ENCODE measurements around the gene C2CD3. TPM values are rescaled to one million over a fixed set of nuclear protein-coding genes. Genes with fewer than 3 reads are reported as not detected.

The C2CD3 gene
- total RNA-seq, 1 experiment from 2014 or later = 37.9 TPM

- Histone ChIP-seq H3K27ac (ENCODE audit: low read length) (no peak overlapping the region), H3K9me2 (replicated peaks; ENCODE audit: insufficient read depth, low read length) (no peaks in the 10 kb centered on the region), H3K4me3 (ENCODE audit: low read length) (no peak overlapping the region), H3K4me1 (ENCODE audit: low read length) (peaks cover 86% of the 10 kb centered on the region), H3K79me2 (ENCODE audit: low read length) (no peaks in the 10 kb centered on the region), H3K9me3 (ENCODE audit: low read length) (no peaks in the 10 kb centered on the region), H4K20me1 (ENCODE audit: insufficient read depth, low read depth, low read length) (peaks cover 62% of the 10 kb centered on the region), H2AFZ (ENCODE audit: low read length) (no peak overlapping the region), H3K4me2 (ENCODE audit: low read depth, low read length, poor library complexity, severe bottlenecking) (no peak overlapping the region), H3K36me3 (ENCODE audit: insufficient read depth, low read length) (peaks cover 54% of the 10 kb centered on the region), H3K27me3 (ENCODE audit: low read length) (no peaks in the 10 kb centered on the region), H3K9ac (ENCODE audit: low read length) (no peak overlapping the region)
- no peak for DNase-seq
These were observed 195.4 kb downstream of the C2CD3 start for GRCh38 chr11:73975479-73975757.

- H3K79me2 ChIP-seq (ENCODE audit: low read length) = no peaks in the 10 kb centered on the region
- H3K9ac ChIP-seq (ENCODE audit: low read length) = no peak overlapping the region
- H3K9me3 ChIP-seq (ENCODE audit: low read length) = no peaks in the 10 kb centered on the region
- H3K4me2 ChIP-seq (ENCODE audit: low read depth, low read length, poor library complexity, severe bottlenecking) = no peak overlapping the region
- DNase-seq = no peak
- H3K36me3 ChIP-seq (ENCODE audit: insufficient read depth, low read length) = peaks cover 53% of the 10 kb centered on the region
- H3K9me2 ChIP-seq (replicated peaks; ENCODE audit: insufficient read depth, low read length) = no peaks in the 10 kb centered on the region
- no peaks in the 10 kb centered on the region for H3K27me3 ChIP-seq (ENCODE audit: low read length)
- H3K27ac ChIP-seq (ENCODE audit: low read length) = no peak overlapping the region
- H2AFZ ChIP-seq (ENCODE audit: low read length) = no peak overlapping the region
- H3K4me1 ChIP-seq (ENCODE audit: low read length) = peaks cover 84% of the 10 kb centered on the region
- peaks cover 62% of the 10 kb centered on the region for H4K20me1 ChIP-seq (ENCODE audit: insufficient read depth, low read depth, low read length)
- H3K4me3 ChIP-seq (ENCODE audit: low read length) = no peak overlapping the region
These were observed 196.0 kb downstream of the C2CD3 start for GRCh38 chr11:73974604-73975478.

GRCh38 chr11:73972620-73973449 lies 198.0 kb downstream of the C2CD3 start:
- DNase-seq = peak; percentile 62
- H3K4me2 ChIP-seq (ENCODE audit: low read depth, low read length, poor library complexity, severe bottlenecking) = no peak overlapping the region
- peak overlapping the region; percentile 65 for H3K27ac ChIP-seq (ENCODE audit: low read length)

DNA sequence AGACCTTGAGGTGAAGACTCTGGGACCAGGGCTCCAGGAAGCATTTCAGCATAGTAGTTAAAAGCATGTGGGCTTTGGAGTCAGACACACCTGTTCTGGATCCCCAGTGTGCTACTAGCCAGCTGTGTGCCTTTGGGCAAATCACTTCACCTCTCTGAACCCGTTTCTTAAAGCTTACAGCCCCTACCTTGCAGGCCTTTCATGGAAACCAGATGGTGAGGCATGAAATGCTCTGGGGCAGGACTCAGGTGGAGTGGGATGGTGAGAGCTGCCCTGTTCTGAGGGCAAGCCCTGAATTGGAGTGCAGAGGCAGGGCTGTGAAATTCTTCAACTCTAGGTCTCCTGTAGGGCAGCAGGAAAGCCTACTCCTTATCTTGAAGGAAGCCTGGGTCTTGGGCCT lies 198.6 kb downstream of the C2CD3 start:
- Histone ChIP-seq H3K9me2 (replicated peaks; ENCODE audit: insufficient read depth, low read length) (no peaks in the 10 kb centered on the region), H3K27me3 (ENCODE audit: low read length) (no peaks in the 10 kb centered on the region), H3K27ac (ENCODE audit: low read length) (peak overlapping the region; percentile 65), H3K79me2 (ENCODE audit: low read length) (no peaks in the 10 kb centered on the region), H3K9me3 (ENCODE audit: low read length) (no peaks in the 10 kb centered on the region), H4K20me1 (ENCODE audit: insufficient read depth, low read depth, low read length) (peaks cover 37% of the 10 kb centered on the region), H2AFZ (ENCODE audit: low read length) (no peak overlapping the region), H3K4me1 (ENCODE audit: low read length) (peaks cover 58% of the 10 kb centered on the region), H3K9ac (ENCODE audit: low read length) (no peak overlapping the region), H3K4me3 (ENCODE audit: low read length) (no peak overlapping the region), H3K36me3 (ENCODE audit: insufficient read depth, low read length) (peaks cover 27% of the 10 kb centered on the region), H3K4me2 (ENCODE audit: low read depth, low read length, poor library complexity, severe bottlenecking) (no peak overlapping the region)
- peak; percentile 65 for DNase-seq

More at GRCh38 chr11:73972620-73973449, 198.0 kb downstream of the C2CD3 start:
- no peaks in the 10 kb centered on the region for H3K9me2 ChIP-seq (replicated peaks; ENCODE audit: insufficient read depth, low read length)
- H2AFZ ChIP-seq (ENCODE audit: low read length) = no peak overlapping the region
- H3K9me3 ChIP-seq (ENCODE audit: low read length) = no peaks in the 10 kb centered on the region
- H4K20me1 ChIP-seq (ENCODE audit: insufficient read depth, low read depth, low read length) = peaks cover 43% of the 10 kb centered on the region
- H3K4me3 ChIP-seq (ENCODE audit: low read length) = no peak overlapping the region
- H3K4me1 ChIP-seq (ENCODE audit: low read length) = peaks cover 64% of the 10 kb centered on the region
- no peaks in the 10 kb centered on the region for H3K79me2 ChIP-seq (ENCODE audit: low read length)
- H3K27me3 ChIP-seq (ENCODE audit: low read length) = no peaks in the 10 kb centered on the region
- H3K9ac ChIP-seq (ENCODE audit: low read length) = peak overlapping the region; percentile 30; the same call in 1 of the 2 replicates
- H3K36me3 ChIP-seq (ENCODE audit: insufficient read depth, low read length) = peaks cover 33% of the 10 kb centered on the region

- no peaks in the 10 kb centered on the region for H3K9me3 ChIP-seq (ENCODE audit: low read length)
- peak; percentile 74 for DNase-seq
- no peak overlapping the region for H3K4me2 ChIP-seq (ENCODE audit: low read depth, low read length, poor library complexity, severe bottlenecking)
- H3K36me3 ChIP-seq (ENCODE audit: insufficient read depth, low read length) = peaks cover 18% of the 10 kb centered on the region
- no peaks in the 10 kb centered on the region for H3K9me2 ChIP-seq (replicated peaks; ENCODE audit: insufficient read depth, low read length)
- no peak overlapping the region for H2AFZ ChIP-seq (ENCODE audit: low read length)
- H3K79me2 ChIP-seq (ENCODE audit: low read length) = no peaks in the 10 kb centered on the region
- peak overlapping the region; percentile 21 for H3K27ac ChIP-seq (ENCODE audit: low read length)
- H3K4me3 ChIP-seq (ENCODE audit: low read length) = no peak overlapping the region
- H4K20me1 ChIP-seq (ENCODE audit: insufficient read depth, low read depth, low read length) = peaks cover 29% of the 10 kb centered on the region; the same call in 1 of the 2 replicates
- H3K4me1 ChIP-seq (ENCODE audit: low read length) = peaks cover 48% of the 10 kb centered on the region
- no peaks in the 10 kb centered on the region for H3K27me3 ChIP-seq (ENCODE audit: low read length)
- H3K9ac ChIP-seq (ENCODE audit: low read length) = no peak overlapping the region
These were observed 199.6 kb downstream of the C2CD3 start for GRCh38 chr11:73971175-73971719.

DNA sequence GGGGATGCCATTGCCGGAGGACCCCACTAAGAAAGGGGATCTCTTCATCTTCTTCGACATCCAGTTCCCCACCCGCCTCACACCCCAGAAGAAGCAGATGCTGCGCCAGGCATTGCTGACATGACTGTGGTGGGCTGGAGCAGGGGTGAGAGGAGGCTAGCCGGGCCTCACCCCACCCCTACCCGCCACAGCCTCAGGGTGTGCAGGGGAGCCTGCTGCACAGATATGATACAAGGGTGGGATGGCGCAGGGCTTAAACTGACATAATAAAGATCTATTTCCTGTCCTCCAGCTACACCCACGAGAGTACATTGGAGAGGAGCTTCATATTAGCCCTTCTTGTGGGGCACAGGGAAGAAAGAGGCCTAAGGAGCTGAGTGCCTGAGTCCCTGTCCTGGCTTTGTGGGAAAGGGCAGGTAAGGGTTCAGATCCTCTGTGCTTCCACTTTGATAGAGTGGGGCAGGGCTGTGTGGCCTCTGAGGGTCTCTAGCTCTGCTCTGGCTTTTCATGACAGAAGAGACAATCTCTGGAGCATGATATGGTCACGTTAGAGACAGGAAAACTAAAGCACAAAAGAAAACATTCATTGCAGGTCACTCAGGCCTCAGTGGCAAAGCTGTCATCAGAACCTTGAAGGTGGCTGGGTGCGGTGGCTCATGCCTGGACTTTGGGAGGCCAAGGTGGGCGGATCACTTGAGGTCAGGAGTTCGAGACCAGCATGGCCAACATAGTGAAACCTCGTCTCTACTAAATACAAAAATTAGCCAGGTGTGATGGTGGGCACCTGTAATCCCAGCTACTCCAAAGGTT lies 200.6 kb downstream of the C2CD3 start:
- Histone ChIP-seq H3K79me2 (ENCODE audit: low read length) (no peaks in the 10 kb centered on the region), H3K9ac (ENCODE audit: low read length) (no peak overlapping the region), H4K20me1 (ENCODE audit: insufficient read depth, low read depth, low read length) (peaks cover 25% of the 10 kb centered on the region; the same call in 1 of the 2 replicates), H3K4me2 (ENCODE audit: low read depth, low read length, poor library complexity, severe bottlenecking) (no peak overlapping the region), H3K27ac (ENCODE audit: low read length) (peak overlapping the region; percentile 24; the same call in 1 of the 2 replicates), H3K9me2 (replicated peaks; ENCODE audit: insufficient read depth, low read length) (no peaks in the 10 kb centered on the region), H3K9me3 (ENCODE audit: low read length) (no peaks in the 10 kb centered on the region), H2AFZ (ENCODE audit: low read length) (no peak overlapping the region), H3K4me3 (ENCODE audit: low read length) (no peak overlapping the region), H3K36me3 (ENCODE audit: insufficient read depth, low read length) (peaks cover 12% of the 10 kb centered on the region), H3K4me1 (ENCODE audit: low read length) (peaks cover 43% of the 10 kb centered on the region), H3K27me3 (ENCODE audit: low read length) (no peaks in the 10 kb centered on the region)
- peak; percentile 63 for DNase-seq

DNA sequence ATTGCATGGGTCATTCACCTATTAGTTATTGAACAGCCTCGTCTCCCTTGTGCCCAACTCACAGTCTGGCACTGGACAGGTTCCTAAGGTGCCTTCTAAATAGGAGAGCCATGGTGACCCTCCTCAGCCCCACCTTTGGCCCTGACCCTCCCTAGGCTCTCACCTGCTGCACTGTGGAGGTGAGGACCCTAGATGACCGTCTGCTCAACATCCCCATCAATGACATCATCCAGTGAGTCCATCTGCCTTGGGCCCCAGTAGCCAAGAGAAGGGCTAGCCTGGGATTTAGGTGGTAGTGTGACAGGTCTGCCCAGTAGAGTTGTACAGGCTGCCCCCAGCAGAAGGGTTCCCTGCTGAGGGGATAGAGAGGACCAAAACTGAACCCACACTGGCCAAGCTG lies 201.7 kb downstream of the C2CD3 start:
- Histone ChIP-seq H3K79me2 (ENCODE audit: low read length) (no peaks in the 10 kb centered on the region), H2AFZ (ENCODE audit: low read length) (no peak overlapping the region), H3K9me3 (ENCODE audit: low read length) (no peaks in the 10 kb centered on the region), H3K36me3 (ENCODE audit: insufficient read depth, low read length) (0 out of 2 replicates have a peak, but pooled peaks cover 2% of the 10 kb centered on the region), H3K4me2 (ENCODE audit: low read depth, low read length, poor library complexity, severe bottlenecking) (no peak overlapping the region), H3K27ac (ENCODE audit: low read length) (no peak overlapping the region), H3K27me3 (ENCODE audit: low read length) (0 out of 2 replicates have a peak, but pooled peaks cover 2% of the 10 kb centered on the region), H3K9me2 (replicated peaks; ENCODE audit: insufficient read depth, low read length) (no peaks in the 10 kb centered on the region), H3K4me1 (ENCODE audit: low read length) (peaks cover 42% of the 10 kb centered on the region), H3K4me3 (ENCODE audit: low read length) (no peak overlapping the region), H4K20me1 (ENCODE audit: insufficient read depth, low read depth, low read length) (peaks cover 17% of the 10 kb centered on the region; the same call in 1 of the 2 replicates), H3K9ac (ENCODE audit: low read length) (no peak overlapping the region)
- no peak for DNase-seq

Measured in Karpas-422 (cell line).